ENCODE measurements around the gene CCDC80.

DNA sequence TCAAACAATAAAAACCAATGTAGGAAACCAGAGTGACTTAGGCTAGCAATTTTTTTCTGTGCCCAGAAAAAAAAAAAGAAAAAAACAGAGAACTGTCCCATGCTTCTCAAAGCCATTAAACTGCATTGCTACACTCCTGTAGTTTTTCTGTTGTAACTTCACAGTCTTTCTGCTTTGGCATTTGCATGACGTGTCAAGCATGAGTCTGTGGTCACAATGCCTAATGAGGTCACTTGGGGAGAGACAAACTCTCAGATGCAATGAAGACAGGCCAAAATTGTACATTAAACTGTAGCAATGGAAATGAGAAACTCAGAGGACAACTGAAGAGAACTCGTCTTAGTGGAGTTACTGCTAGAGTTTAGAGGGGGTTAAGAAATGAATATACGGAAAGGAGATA is 30.8 kb downstream of the CCDC80 start:
- TF ChIP-seq, protein P1, sequence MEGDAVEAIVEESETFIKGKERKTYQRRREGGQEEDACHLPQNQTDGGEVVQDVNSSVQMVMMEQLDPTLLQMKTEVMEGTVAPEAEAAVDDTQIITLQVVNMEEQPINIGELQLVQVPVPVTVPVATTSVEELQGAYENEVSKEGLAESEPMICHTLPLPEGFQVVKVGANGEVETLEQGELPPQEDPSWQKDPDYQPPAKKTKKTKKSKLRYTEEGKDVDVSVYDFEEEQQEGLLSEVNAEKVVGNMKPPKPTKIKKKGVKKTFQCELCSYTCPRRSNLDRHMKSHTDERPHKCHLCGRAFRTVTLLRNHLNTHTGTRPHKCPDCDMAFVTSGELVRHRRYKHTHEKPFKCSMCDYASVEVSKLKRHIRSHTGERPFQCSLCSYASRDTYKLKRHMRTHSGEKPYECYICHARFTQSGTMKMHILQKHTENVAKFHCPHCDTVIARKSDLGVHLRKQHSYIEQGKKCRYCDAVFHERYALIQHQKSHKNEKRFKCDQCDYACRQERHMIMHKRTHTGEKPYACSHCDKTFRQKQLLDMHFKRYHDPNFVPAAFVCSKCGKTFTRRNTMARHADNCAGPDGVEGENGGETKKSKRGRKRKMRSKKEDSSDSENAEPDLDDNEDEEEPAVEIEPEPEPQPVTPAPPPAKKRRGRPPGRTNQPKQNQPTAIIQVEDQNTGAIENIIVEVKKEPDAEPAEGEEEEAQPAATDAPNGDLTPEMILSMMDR (IDR thresholded peaks at IDR 0.05), result no peak
- no peak for TF ChIP-seq POLR2A (IDR thresholded peaks at IDR 0.05)

Measured in Peyer's patch (tissue), 4 donors.